IPS-18a (cell line): ENCODE measurements around the gene ELFN2.
A peak's percentile ranks its signal among the peaks of the same experiment; 100 is the strongest.
"Not testable (repeated sequence)": the region's sequence is repeated elsewhere in the genome, so short reads cannot be mapped to it uniquely, and the experiment has no call there.

Experiments
- H3K27ac ChIP-seq: one replicate; pipeline ENCODE4 v1.5.1; 2013; ENCODE audit warnings: low read length
- H3K27me3 ChIP-seq: one replicate; pipeline ENCODE4 v1.6.1; 2013; ENCODE audit warnings: mild to moderate bottlenecking, low read length; ENCODE audit not compliant: control insufficient read depth, insufficient read depth
- H3K36me3 ChIP-seq: one replicate; pipeline ENCODE4 v1.6.1; 2013; ENCODE audit warnings: low read depth, low read length; ENCODE audit not compliant: control insufficient read depth
- H3K4me1 ChIP-seq: one replicate; pipeline ENCODE4 v1.6.1; 2013; ENCODE audit warnings: low read depth, low read length; ENCODE audit not compliant: control insufficient read depth
- H3K4me3 ChIP-seq: one replicate; pipeline ENCODE4 v1.5.1; 2013; ENCODE audit warnings: low read length
- H3K9ac ChIP-seq: one replicate; pipeline ENCODE4 v1.6.1; 2013; ENCODE audit warnings: mild to moderate bottlenecking, low read length, moderate library complexity
- H3K9me3 ChIP-seq: one replicate; pipeline ENCODE4 v1.6.1; 2013; ENCODE audit warnings: low read depth, low read length; ENCODE audit not compliant: control insufficient read depth

Gene ELFN2

GRCh38 chr22:37334859-37335805 is 92.1 kb downstream of the ELFN2 start:
- Histone ChIP-seq H3K9me3 (no peaks in the 10 kb centered on the region), H3K27ac (no peak overlapping the region), H3K4me3 (peak overlapping the region; percentile 54), H3K9ac (no peak overlapping the region), H3K27me3 (peaks cover 41% of the 10 kb centered on the region), H3K4me1 (peaks cover 4% of the 10 kb centered on the region), H3K36me3 (no peaks in the 10 kb centered on the region)

- H3K36me3 ChIP-seq: no peaks in the 10 kb centered on the region
- no peak overlapping the region for H3K27ac ChIP-seq
- H3K4me3 ChIP-seq: peak overlapping the region; percentile 54
- H3K27me3 ChIP-seq: peaks cover 37% of the 10 kb centered on the region
- H3K9me3 ChIP-seq: no peaks in the 10 kb centered on the region
- peaks cover 3% of the 10 kb centered on the region for H3K4me1 ChIP-seq
- no peak overlapping the region for H3K9ac ChIP-seq
Measured at GRCh38 chr22:37334461-37334858, 92.8 kb downstream of the ELFN2 start.

GRCh38 chr22:37333724-37334460 is 93.4 kb downstream of the ELFN2 start:
- Histone ChIP-seq H3K9me3 (no peaks in the 10 kb centered on the region), H3K4me1 (peaks cover 3% of the 10 kb centered on the region), H3K4me3 (peak overlapping the region; percentile 54), H3K36me3 (no peaks in the 10 kb centered on the region), H3K9ac (no peak overlapping the region), H3K27ac (no peak overlapping the region), H3K27me3 (peaks cover 37% of the 10 kb centered on the region)

GRCh38 chr22:37331856-37332536 is 95.3 kb downstream of the ELFN2 start:
- Histone ChIP-seq H3K36me3 (no peaks in the 10 kb centered on the region), H3K9ac (no peak overlapping the region), H3K27me3 (peaks cover 47% of the 10 kb centered on the region), H3K9me3 (no peaks in the 10 kb centered on the region), H3K27ac (no peak overlapping the region), H3K4me1 (peaks cover 3% of the 10 kb centered on the region), H3K4me3 (no peak overlapping the region)

- H3K4me1 ChIP-seq: peaks cover 3% of the 10 kb centered on the region
- H3K9me3 ChIP-seq: no peaks in the 10 kb centered on the region
- H3K4me3 ChIP-seq: no peak overlapping the region
- peaks cover 49% of the 10 kb centered on the region for H3K27me3 ChIP-seq
- H3K36me3 ChIP-seq: no peaks in the 10 kb centered on the region
- no peak overlapping the region for H3K9ac ChIP-seq
- H3K27ac ChIP-seq: no peak overlapping the region
Measured at GRCh38 chr22:37331034-37331428, 96.2 kb downstream of the ELFN2 start.

- H3K9ac ChIP-seq: no peak overlapping the region
- H3K9me3 ChIP-seq: no peaks in the 10 kb centered on the region
- H3K27me3 ChIP-seq: peaks cover 46% of the 10 kb centered on the region
- peaks cover 3% of the 10 kb centered on the region for H3K4me1 ChIP-seq
- no peak overlapping the region for H3K4me3 ChIP-seq
- H3K27ac ChIP-seq: no peak overlapping the region
- no peaks in the 10 kb centered on the region for H3K36me3 ChIP-seq
Measured at GRCh38 chr22:37330200-37331033, 96.9 kb downstream of the ELFN2 start.

GRCh38 chr22:37329238-37330140 is 97.8 kb downstream of the ELFN2 start:
- Histone ChIP-seq H3K9ac (no peak overlapping the region), H3K4me1 (peaks cover 7% of the 10 kb centered on the region), H3K27ac (no peak overlapping the region), H3K9me3 (no peaks in the 10 kb centered on the region), H3K36me3 (no peaks in the 10 kb centered on the region), H3K4me3 (no peak overlapping the region), H3K27me3 (peaks cover 46% of the 10 kb centered on the region)

- peaks cover 15% of the 10 kb centered on the region for H3K4me1 ChIP-seq
- H3K27ac ChIP-seq, H3K36me3 ChIP-seq, H3K4me3 ChIP-seq, H3K9me3 ChIP-seq, H3K9ac ChIP-seq: not testable (repeated sequence)
- peaks cover 46% of the 10 kb centered on the region for H3K27me3 ChIP-seq
Measured at GRCh38 chr22:37328538-37329237, 98.6 kb downstream of the ELFN2 start.

- no peaks in the 10 kb centered on the region for H3K36me3 ChIP-seq
- no peak overlapping the region for H3K4me3 ChIP-seq
- no peak overlapping the region for H3K9ac ChIP-seq
- H3K27me3 ChIP-seq: peaks cover 48% of the 10 kb centered on the region
- H3K4me1 ChIP-seq: peaks cover 17% of the 10 kb centered on the region
- H3K27ac ChIP-seq: no peak overlapping the region
- H3K9me3 ChIP-seq: no peaks in the 10 kb centered on the region
Measured at GRCh38 chr22:37328017-37328416, 99.3 kb downstream of the ELFN2 start.

GRCh38 chr22:37326726-37327125 is 100.6 kb downstream of the ELFN2 start:
- H3K4me1 ChIP-seq: peaks cover 17% of the 10 kb centered on the region
- no peak overlapping the region for H3K9ac ChIP-seq
- H3K27me3 ChIP-seq: peaks cover 48% of the 10 kb centered on the region
- H3K9me3 ChIP-seq: no peaks in the 10 kb centered on the region
- no peak overlapping the region for H3K4me3 ChIP-seq
- H3K36me3 ChIP-seq: no peaks in the 10 kb centered on the region
- H3K27ac ChIP-seq: no peak overlapping the region
